Fibroblast of skin of abdomen (primary cell): ENCODE measurements around the gene RPL3.

Source experiments
- DNase-seq: peaks from one replicate; pipeline ENCODE4 v3.0.0-alpha.2; 2013

The RPL3 gene

GRCh38 chr22:39317084-39317774 is 2.2 kb downstream of the RPL3 start:
- no peak for DNase-seq

GRCh38 chr22:39316440-39317083 is 2.9 kb downstream of the RPL3 start:
- DNase-seq, result peak; percentile 90

- no peak for DNase-seq
These were observed 4.0 kb downstream of the RPL3 start for GRCh38 chr22:39315389-39315788.

GRCh38 chr22:39314251-39314971 is 5.0 kb downstream of the RPL3 start:
- no peak for DNase-seq

GRCh38 chr22:39313258-39314001 is 6.0 kb downstream of the RPL3 start:
- no peak for DNase-seq

GRCh38 chr22:39312410-39312809 is 7.0 kb downstream of the RPL3 start:
- DNase-seq, result no peak

GRCh38 chr22:39311592-39312400 is 7.6 kb downstream of the RPL3 start:
- DNase-seq, result no peak

- DNase-seq, result peak; percentile 49
These were observed 9.3 kb downstream of the RPL3 start for GRCh38 chr22:39309881-39310714.

GRCh38 chr22:39309364-39309861 is 10.0 kb downstream of the RPL3 start:
- peak; percentile 54 for DNase-seq

- peak; percentile 98 for DNase-seq
These were observed 10.6 kb downstream of the RPL3 start for GRCh38 chr22:39308614-39309363.

- no peak for DNase-seq
These were observed 12.7 kb downstream of the RPL3 start for GRCh38 chr22:39306456-39307361.

- no peak for DNase-seq
These were observed 15.3 kb downstream of the RPL3 start for GRCh38 chr22:39303892-39304671.

GRCh38 chr22:39303358-39303757 is 16.1 kb downstream of the RPL3 start:
- no peak for DNase-seq

GRCh38 chr22:39302431-39302960 is 16.9 kb downstream of the RPL3 start:
- no peak for DNase-seq

GRCh38 chr22:39301926-39302325 is 17.5 kb downstream of the RPL3 start:
- DNase-seq, result no peak

- no peak for DNase-seq
These were observed 18.3 kb downstream of the RPL3 start for GRCh38 chr22:39301108-39301507.

GRCh38 chr22:39300186-39300830 is 19.1 kb downstream of the RPL3 start:
- no peak for DNase-seq

GRCh38 chr22:39299829-39300178 is 19.6 kb downstream of the RPL3 start:
- DNase-seq, result no peak
